A673 (cell line): ENCODE results near the gene TRIM71.

Experiments used
- EZH2 ChIP-seq: fragments of 200-600 bp; sonication (generic); IDR thresholded peaks from 2 replicates; pipeline ENCODE4 v1.6.1; 2017; ENCODE audit warnings: borderline replicate concordance, low read depth, mild to moderate bottlenecking, mixed read lengths, antibody characterized with exemption, low read length; ENCODE audit not compliant: poor library complexity, severe bottlenecking
- TF ChIP-seq, protein P1 (sequence below): fragments of 300-800, 200-600 bp; sonication (generic); conservative IDR thresholded peaks from 2 replicates; pipeline ENCODE4 v1.5.1; 2017; ENCODE audit warnings: low read depth, mild to moderate bottlenecking, antibody characterized with exemption, low read length, moderate library complexity, mixed read lengths

DNA sequence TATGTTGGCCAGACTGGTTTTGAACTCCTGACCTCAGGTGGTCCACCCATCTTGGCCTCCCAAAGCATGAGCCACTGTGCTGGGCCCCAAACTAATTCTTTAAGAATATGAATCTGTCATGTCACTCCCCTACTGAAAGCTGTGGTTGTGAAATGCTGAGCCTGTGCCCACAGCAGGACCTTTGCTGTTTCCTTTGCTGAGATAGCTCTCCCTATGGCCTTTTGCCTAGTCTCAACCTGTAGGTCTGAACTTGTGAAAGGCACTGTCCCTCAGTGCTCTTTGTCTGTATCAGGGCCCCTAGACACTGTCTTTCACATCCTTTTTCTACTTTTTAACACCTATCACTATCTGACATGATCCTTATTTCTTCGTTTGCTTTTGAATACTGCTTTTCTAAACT lies 70.9 kb downstream of the TRIM71 start:
- no peak for TF ChIP-seq EZH2
- TF ChIP-seq, protein P1, sequence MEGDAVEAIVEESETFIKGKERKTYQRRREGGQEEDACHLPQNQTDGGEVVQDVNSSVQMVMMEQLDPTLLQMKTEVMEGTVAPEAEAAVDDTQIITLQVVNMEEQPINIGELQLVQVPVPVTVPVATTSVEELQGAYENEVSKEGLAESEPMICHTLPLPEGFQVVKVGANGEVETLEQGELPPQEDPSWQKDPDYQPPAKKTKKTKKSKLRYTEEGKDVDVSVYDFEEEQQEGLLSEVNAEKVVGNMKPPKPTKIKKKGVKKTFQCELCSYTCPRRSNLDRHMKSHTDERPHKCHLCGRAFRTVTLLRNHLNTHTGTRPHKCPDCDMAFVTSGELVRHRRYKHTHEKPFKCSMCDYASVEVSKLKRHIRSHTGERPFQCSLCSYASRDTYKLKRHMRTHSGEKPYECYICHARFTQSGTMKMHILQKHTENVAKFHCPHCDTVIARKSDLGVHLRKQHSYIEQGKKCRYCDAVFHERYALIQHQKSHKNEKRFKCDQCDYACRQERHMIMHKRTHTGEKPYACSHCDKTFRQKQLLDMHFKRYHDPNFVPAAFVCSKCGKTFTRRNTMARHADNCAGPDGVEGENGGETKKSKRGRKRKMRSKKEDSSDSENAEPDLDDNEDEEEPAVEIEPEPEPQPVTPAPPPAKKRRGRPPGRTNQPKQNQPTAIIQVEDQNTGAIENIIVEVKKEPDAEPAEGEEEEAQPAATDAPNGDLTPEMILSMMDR: no peak
